ENCODE measurements around the gene JDP2.

The JDP2 gene

DNA sequence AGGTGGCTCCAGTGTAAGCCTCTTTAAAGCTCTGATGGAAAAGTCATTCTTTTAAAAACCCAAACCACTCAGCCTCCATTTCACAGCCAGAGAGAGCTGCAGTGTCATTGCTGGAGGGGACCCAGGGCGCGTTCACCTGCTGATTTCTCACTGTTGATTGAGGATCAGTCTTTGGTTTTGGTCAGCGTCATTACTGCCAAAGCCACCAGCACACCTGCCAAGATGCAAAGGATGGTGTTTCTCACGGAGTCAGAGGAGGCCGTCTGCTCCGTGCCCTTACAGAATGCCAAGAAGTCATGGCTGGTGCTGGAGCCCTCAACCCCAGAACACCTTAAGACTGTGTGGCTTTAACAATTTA lies 61.6 kb downstream of the JDP2 start:
- no peak for DNase-seq

DNA sequence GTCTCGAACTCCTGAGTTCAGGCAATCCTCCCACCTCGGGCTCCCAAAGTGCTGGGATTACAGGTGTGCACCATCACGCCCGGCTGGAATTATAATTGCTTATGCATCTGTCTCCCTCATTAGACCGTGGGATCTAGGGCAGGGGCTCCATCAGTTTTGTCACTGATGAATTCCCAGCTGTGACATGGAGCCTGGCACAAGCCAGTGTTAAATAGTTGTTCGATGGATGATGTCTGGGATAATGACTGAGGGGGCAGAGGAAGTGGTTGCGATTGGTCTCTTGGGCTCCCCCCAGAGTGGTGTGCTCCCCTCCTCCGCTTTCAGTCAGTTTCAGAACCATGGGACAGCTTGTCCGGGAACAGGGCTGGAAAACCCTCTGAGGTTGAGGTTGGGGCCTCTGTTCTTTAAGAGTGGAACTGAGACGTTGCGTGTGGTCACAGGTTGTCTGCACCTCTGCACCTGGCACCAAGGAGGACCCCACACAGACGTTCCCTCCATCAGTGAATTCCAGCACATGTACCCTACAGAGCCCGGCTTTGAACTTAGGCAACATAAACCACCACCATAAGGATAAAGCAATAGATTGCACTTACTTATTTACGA lies 63.7 kb downstream of the JDP2 start:
- no peak for DNase-seq

DNA sequence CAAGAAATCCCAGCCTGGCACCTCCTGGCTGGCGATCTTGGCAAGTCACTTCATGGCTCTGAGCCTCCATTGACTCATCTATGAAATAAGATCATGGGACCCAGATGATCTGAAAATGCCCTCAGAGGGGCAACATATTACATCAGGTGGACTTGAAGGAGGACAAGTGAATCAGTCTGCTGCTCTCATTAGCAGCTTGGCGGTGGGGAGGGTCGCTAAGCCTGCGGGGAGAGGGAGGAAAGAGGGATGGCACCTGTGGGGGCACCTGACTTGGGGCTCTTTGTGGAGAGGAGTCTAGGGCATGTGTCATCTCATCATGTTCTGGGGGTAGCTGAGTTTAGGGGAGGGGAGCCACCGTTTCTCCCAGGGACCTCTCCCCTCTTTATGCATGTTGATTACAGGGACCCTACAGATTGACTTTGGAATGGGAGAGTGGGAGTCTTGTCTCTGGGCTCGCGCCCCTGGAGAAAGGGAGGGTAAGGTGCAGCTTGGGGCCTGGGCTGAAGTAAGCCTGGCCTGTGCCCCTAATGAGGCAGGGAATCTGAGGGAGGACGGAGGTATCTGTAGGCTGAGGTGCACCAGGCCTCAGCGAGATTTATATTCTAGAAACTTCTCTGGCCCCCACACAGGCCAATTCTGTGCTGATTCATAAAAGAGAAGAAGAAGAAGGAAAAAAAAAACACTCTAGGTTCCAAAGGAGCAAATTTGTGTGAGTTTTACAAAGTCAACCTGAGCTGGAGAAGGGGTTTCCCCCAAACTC lies 65.2 kb downstream of the JDP2 start:
- DNase-seq = no peak

DNA sequence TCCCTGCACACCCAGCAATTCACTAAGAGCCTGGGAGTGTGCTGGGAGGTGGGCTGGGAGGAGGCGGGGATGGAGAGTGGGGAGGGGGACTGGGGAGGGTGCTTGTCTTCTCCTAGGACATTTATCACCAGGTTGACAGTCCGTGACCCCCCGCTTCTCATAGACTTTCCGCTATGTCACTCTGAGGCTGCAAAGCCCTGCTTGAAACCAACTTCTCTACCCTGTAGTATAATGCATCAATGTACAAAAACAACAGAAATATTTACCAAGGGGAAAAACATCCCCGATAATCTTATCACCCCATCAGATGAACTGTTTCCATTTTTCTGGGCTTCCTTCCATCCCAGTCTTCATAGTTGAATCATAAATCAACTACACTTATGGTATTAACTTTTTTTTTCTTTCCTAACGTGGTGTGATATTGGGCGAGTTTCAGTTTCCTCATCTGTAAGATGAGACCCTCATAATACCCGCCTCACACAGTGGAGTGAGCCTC lies 65.8 kb downstream of the JDP2 start:
- DNase-seq = no peak

DNA sequence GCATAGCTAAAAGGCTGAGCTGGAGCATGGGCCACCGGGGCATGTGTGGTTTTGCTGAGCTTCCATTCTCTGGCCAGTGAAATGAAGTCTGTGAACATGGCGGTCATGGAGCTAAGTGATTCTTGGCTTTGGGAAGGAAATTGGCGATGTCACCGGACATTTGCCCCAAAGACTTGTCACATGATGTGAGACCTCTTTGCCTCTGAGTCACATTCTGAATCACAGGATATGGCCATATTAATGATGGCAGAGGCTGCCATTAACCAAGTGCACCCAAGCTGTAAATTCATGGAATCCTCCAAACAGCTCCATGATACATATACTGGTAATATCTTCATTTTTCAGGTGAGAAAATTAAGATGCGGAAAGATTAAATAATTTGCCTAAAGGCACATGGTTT lies 67.1 kb downstream of the JDP2 start:
- DNase-seq = no peak

DNA sequence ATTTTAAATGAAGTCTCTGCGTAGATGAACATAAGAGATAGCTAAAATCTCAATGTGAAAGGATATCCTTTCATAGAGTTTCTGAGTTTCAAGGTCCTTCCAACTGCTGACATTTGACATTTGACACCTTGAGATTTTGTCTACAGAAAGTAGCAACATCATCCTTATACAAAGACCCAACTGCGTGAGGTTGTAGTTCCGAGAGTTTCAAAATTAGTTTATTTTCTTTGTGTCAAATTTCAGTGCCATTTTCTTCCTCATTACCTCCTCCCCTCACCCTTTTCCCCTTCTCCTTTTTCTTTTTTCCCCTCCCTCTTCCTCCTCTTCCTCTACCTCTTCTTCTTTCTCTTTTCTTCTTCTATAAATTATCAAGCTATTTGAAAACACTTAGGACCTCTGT lies 67.6 kb downstream of the JDP2 start:
- DNase-seq = no peak

DNA sequence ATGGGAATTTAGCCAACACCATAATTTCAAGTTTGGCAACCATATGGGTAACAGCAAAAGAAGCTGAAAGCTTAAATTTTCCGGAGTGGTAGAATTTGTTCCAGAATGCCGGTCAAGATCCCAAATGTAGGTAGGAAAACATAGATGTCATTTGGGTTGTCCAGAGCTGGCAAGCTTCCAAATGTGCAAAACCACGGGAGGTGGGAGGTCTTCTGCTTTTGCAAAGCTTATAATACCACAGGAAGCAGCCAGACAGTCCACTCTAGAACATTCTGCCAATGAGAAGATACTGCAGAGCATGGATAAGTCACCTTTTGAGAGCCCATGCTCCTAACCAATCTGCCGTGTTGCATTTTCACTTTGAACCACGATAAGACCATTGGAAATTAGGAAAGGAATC lies 68.1 kb downstream of the JDP2 start:
- DNase-seq = no peak

DNA sequence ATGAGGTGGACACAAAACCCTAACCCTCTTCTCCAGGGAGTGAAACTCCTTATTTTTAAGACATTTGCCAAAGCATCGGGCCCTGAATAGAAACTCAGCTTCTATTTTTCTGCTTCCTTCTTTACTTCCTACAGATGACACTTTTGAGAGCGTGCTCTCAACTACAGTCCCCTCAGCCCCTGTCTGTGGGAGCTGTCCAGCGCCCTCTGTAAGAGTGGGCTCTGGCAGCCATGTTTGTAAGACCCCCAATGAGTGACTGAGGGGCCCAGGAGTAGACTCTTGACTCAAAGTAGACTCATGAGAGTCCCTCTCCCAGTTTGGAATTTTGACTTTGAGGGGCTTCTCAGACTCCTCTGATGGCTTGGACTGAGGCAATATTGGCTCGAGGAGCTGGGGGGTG lies 68.9 kb downstream of the JDP2 start:
- DNase-seq = no peak

DNA sequence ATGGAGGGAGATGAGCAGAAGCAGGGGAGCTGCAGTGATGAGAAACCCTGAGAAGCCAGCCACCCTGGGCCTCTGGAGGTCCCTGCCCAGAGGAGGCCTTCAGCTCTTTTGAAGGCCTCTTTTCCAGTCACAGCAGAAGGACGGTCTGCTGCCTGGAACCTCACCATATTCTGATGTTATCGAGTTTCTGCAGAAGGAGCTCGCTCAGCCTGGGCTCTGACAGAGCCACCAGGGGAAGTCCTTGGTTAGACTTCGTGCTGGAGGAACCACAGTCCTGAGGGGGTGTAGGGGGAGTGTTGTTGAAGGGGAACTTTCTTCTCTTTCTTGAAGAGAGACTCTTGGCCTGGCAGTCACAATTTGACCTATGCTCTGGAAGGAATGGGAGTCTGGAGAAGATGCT lies 69.4 kb downstream of the JDP2 start:
- no peak for DNase-seq

DNA sequence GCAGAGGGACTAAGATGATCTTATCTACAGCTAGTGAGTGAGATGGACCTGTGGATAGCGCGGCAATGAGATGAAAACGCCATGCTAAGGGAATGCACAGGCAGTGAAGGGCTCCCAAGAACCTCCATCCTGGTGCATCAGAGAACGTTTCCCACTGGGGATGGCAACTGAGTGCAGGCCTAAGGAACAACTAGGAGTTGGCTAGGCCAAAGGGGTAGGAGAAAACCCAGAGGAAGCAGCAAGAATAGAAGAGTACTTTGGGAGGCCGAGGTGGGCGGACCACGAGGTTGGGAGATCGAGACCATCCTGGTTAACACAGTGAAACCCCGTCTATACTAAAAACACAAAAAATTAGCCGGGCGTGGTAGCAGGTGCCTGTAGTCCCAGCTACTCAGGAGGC lies 69.9 kb downstream of the JDP2 start:
- no peak for DNase-seq

DNA sequence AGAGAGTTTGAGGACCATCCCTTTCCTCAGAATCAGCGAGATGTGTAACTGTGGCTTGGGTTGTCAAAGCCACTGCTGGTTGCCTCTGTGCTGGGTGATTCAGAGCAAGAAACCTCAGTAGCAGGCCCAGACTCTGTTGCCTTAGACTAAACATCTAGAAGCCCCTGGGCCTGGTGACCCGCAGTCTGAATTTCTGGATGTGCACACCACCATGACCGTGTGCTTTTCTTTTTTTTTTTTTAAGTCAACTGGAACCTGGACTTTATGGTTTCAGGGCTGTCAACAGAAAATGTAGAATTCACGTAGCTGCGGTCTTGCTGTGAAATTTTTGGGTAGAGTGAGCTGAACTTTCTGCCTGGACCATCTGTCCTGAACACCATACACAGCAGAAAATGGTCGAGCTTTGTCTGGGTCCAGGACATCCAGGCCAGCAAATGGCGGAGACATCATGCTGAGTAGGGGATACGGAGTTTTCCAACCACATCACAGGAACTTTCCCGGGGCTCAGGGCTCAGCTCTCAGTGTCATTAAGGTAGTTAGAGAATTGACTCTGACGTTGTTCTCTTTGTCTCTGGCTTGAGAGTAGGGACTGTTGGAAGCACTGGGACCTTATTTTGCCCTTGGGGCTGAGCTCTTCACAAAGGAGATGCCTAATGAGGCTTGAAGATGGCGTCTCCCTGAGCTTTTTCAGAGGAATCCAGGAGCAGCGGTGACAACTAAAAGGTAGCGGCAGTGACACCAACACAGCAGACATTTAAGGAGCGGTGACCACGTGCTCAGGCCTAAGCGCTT lies 71.5 kb downstream of the JDP2 start:
- DNase-seq = no peak

DNA sequence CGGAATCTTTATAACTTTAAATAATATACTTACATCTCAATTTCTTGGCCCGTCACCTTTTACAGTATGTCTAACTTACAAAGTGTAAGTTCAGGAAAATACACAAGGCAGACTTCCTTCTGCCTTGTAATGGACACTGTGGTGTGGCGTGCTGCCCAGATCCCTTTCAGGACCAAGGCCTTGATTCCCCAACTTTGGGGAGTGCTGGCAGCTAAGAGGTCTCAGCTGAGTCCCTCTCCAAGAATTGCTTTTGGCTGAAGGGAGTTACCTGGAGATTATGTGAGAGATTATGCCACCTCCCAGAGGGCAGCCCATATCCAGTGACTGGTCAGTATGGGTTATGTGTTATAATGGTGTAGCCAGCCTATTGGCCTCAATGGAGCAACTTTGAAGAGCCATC lies 73.3 kb downstream of the JDP2 start:
- DNase-seq = no peak

DNA sequence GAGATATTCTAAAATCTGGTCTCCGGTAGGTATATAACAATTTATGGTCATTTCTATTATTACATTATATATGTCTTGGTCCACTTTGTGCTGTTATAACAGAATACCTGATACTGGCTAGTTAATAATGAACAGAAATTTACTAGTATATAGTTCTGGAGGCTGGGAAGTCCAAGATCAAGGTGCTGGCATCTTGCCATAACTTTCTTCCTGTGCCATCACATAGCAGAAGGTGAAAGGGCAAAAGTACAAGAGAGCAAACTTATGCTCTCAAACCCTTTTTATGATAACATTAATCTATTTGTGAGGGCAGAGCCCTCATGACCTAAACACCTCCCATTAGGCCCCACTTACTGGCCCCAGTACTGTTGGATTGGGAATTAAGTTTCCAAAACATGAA lies 76.6 kb downstream of the JDP2 start:
- DNase-seq = no peak

DNA sequence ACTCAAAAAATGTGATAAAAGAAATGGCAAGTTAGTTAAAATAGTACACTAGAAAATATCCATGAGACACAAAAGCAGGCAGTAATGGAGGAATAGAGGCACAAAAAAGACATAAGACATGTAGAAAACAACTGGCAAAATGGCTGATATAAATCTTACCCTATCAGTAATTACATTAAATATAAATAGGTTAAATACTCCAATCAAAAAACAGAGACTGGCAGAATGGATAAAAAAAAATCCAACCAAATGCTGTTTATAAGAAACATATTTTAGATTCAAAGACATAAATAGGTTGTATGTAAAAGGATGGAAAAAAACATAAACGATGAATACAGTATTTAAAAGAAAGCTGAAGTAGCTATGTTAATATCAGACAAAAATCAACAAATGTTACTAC lies 79.1 kb downstream of the JDP2 start:
- no peak for DNase-seq

DNA sequence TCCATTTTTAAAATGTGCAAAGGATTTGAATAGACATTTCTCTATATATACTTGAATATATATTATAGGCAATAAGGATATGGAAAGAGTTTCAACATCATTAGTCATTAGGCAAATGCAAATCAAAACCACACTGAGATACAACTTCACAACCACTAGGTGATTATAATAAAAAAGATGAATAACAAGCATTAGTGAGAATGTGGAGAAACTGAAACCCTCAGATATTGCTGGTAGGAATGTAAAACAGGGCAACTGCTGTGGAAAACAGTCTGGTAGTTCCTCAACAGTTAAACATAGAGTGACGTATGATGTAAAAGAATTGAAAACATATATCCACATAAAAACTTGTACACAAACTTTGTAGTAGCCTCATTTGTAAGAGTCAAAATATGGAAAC lies 82.7 kb downstream of the JDP2 start:
- DNase-seq = no peak

DNA sequence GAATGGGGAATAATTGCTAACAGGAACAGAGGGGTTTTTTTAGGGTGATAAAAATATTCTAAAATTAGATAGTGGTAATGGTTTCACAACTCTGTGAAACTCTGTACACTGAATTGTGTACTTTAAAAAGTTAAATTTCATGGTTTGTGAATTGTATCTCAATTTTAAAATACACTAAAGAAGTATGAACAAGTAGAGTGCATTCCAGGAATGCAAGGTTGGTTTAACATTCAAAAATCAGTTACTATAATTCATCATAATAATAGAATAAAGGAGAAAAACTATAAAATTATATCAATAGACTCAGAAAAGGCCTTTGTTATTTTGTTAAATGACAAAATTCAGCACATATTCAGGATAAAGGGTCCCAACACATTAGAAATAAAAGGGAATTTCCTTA lies 83.4 kb downstream of the JDP2 start:
- DNase-seq = no peak

DNA sequence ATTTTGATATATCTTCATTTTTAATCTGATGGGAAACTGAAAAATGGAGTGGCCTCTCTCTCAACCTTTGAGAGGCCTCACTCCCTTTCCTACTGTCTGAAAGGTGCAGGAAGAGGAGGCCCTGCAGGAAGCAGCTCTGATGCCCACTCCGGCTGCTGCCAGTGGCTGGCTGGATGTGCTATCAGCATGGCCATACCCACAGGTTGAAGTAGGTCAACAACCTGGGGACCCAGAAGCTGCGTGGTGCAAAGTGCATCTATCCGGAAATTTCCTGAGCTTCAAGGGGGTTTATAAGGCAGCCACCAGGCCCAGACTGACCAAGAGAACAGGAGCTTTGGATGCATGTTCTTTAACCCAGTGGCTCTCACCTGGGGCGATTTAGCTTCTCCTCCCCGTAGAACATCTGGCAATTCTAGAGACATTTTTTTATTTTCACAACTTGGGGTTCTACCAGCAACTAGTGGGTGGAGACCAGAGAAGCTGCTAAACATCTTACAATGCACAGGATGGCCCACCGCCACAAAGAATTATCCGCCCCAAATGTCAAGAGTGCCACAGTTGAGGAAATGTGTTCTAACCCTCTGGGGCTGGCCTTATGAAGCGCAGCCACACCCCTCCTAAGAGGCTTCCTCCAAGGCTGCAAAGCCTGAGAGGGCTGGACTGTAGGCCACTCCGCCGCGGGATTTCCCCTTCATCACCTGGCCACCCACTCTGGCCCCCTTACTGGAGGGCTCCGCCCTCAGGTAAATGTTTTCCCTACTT lies 86.3 kb downstream of the JDP2 start:
- no peak for DNase-seq

DNA sequence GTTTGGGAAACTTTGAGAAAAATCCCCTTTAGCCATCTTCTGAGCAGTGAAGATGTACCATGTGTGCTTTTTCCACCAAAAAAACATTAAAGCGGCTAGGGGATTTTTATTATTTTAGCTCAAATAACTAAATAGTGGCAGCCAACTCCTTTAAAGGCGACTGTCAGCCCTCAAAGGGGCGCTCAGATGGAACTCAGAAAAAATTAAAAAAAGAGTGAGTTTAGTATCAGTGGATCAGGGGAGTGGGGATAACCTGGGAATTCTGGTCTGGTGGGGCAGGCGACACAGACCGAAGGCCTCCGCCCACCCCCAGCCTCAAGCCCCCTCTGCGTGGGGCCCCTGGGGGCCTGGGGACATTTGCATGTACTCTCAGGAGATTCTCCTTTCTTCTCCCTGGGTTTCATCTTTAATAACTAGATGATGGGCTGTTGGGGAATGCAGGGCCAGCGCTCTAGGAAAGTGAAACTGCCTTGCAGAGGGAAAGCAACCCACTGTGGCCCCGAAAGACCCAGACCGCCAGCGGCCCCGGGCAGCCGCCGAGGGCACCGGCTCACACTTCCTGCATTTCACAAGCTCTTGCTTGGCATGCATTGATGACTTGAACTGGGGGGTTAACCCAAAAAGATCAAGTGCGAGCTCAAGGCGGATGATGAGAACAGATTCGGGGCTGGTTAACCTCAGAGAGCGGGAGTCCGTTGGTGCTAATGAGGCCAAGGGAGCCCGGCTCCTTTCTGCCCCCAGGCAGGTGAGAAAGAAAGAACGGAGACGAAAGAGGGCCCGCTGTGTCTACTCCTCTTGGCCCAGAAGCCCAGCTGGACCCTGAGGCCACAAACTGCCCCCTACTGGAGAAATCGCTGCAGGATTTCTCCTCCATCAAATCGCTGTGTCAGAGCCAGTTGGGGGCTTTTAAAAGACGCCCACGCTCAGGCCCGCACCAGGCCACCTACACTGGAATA lies 87.1 kb downstream of the JDP2 start:
- DNase-seq = no peak

DNA sequence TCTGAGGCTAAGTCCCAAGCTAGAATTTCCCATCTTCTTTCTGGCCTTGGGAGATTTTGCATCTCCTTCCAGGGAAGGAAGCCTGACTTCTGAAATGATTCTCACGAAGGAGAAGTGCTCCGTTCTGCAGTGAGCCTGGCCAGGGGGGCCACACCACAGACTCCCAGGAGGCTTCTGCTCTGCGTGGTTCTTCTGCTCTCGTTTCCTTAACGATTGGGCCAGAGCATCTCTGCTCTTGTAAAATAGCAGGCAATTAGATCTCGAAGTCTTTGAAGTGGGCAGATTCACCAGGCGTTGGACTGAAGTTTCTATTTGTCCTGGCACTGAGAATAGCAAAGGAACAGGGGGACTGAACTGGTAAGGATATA lies 87.8 kb downstream of the JDP2 start:
- DNase-seq = no peak

DNA sequence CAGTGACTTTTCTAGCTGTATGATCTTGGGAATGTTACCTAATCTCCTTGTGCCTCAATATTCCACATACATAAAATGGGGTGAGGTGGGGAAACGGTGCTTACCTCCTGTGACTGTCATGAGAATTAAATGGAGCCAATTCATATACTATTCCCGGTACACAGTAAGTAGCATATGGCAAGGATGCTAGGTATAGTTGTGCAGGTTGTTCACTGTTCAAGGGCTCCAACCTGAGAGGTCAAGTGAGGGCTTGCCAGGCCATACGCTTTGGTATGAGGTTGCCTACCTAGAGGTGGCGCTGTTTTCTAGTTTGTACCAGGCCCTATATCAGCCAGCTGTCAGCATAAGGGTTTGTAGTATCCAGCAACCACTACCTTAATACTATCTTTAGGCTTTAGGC lies 90.8 kb downstream of the JDP2 start:
- DNase-seq = no peak

DNA sequence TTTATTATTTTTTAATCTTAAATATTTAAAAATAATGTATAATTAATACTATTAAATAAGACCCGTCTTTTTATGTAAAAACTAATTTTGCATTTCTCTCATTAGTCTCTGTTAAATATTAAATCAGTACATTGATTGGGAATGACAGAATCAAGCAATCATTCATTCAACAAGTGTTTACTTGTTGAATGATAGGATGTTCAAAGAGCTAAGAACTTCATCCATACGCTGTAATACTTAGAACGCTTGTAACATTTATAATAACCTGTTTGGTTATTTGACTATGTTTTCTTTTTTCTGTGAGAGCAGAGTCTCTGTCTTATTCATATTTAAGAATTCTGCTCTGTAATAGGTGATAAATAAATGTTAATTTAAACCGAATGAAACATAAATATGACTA lies 91.6 kb downstream of the JDP2 start:
- DNase-seq = no peak
